Endometrium (tissue), 2 donors: ENCODE results near the gene FMN1.

Experiments
- FAIRE-seq: peaks from 2 replicates; lab custom pipeline; 2012; peaks lifted over from hg19 to GRCh38; lab: Jason Lieb, UNC
- donor health status: control.
- donor health status: control.

FMN1 gene

DNA sequence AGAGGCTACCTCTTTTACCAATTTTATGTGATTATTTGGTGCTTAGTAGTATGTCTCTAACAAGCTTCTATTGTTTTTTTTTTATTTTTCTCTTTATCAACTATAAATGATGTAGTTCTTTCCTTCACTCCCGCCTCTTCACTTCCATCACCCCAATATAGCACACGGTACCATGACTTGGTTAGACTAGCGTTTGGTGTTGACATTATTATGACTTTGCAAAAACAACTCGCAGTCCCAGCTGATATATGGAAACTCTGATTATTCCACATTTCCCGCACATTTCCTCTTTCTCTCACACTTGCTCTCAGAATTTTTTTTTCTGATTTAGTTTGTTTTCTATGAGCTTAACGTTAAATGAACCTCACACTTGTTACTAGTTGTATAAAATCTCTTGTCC is 314.5 kb downstream of the FMN1 start:
- FAIRE-seq, result no peak

DNA sequence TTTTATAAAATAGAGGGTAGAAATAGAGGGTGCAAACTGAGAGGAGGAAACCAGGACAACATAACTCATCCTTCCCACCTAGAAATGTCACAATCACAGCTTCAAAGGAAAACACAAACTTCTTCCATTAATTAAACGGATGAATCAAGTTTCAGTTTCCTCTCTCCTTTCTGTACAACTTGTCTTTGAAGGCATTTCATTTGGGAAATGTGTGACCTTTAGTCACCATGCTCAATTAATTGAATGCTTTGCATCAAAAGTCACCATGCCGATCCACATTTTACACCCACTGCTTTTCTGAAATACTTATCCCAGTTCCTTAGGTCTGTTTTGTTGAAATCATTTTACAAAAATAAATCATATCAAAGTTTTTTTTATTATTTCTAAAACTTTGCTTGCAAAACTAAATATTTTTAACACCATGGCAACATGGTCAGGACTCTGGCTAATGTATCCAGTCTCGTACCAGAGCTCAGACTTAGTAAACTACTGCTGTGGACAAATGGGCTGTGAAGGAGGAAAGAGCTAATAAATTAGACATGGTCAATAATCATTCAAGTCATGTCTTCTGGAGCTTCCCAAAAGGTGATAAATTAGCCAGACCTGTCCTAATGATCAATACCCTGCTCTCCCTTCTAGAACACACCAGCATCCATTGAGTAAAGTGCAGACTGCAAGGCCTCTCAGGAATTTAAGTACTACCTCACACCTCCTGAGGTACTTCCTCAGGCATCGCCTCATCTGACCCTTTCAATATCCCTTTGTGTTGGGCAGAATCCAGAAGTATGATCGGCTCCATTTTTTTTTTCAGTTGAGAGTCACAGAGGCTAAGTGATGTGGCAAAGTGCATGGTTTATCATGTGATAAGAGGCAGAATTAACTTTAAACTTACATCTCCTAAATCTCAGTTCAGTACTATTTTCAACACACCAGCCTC is 315.4 kb downstream of the FMN1 start:
- FAIRE-seq, result no peak

- no peak for FAIRE-seq
Observed at GRCh38 chr15:32878342-32878741, 316.2 kb downstream of the FMN1 start.

DNA sequence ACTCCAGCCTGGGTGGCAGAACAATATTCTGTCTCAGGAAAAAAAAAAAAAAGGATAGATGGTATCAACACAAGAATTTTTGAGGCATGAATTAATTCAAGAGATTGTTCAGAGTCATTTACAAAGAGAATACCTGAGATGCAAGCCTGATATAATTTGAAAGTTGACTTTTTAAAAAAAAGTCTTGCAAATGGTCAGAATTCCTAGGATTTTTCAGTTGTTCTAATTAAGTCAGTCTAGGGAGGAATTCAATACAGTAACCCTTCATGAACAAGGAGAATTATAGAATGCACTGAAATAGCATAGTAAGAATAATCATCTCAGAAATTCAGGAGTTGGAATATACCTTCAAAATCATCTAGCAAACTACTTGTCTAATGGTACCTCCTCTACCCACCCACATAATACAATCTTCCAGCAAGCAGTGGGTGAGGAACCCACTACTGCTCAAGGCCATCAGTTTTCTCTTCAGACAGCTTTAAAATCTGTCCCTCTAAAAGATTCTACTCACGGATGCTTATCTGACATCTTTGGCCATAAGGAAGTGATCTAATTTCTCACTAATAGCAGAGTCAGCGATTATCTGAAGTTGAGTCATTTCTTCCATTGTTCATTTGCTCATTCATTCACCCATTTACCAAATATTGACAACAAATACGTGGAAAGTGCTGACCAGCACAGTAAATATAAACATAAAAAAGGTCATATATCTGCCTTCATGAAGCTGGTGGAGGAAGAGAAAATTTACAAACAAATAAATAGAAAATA is 317.1 kb downstream of the FMN1 start:
- no peak for FAIRE-seq

GRCh38 chr15:32873284-32874114 is 321.0 kb downstream of the FMN1 start:
- no peak for FAIRE-seq

GRCh38 chr15:32872621-32873283 is 321.8 kb downstream of the FMN1 start:
- no peak for FAIRE-seq

- FAIRE-seq, result no peak
Observed at GRCh38 chr15:32871883-32872282, 322.6 kb downstream of the FMN1 start.

DNA sequence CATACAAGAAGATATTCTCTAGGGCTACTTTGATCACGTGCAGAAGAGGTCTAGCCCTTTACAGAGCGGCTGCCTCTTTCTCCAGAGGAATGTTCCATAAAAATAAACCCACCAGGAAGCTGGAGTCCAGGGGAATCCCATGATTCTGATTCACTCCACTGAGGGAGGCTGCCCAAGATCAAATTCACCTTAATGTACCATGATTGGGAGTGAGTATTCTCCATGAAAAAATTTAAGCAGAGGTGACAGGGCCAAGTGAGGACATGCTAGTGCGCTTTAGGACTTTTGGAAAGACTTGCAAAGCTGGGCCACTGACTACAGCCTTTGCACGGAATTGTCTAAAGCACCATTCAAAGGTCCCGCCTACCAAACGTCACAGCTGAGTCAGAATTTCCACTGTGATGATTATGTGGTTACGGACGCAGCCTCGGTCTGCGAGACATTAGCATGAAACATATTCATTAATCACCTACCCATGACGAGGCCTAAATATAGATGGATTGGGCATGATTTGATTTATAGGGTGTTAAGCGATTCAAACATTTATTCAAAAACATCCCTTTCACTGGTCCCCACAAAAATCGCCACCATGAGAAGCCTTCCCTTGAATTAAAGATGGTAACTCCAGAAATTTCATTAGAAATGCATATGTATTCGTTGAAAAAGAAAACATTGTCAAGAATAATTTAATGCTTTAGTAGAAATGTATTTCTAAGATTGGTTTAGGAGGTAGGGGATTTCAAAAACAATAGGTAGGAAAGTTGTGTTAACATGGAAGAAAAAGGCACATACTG is 324.1 kb downstream of the FMN1 start:
- FAIRE-seq, result no peak

DNA sequence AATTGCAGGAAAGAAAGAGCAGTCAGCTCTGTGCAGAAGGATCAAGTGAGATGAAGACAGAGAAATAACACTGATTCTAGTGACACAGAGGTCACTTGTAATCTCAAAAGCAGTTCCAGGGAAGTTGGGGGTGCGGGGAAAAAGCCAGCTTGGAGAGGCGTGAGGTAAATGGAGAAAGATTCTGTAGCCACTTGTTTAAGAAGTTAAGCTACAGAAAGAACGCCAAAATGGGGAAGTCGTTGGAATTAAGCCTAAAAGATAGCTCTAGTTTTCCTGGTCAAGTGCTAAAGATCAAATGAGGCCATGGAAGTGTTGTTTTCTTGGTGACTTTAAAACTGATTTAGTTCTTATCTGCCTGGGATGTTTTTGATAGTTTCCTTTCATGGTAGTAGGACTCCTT is 324.7 kb downstream of the FMN1 start:
- no peak for FAIRE-seq

- no peak for FAIRE-seq
Observed at GRCh38 chr15:32867313-32867626, 327.2 kb downstream of the FMN1 start.

GRCh38 chr15:32866454-32867312 is 327.8 kb downstream of the FMN1 start:
- no peak for FAIRE-seq

DNA sequence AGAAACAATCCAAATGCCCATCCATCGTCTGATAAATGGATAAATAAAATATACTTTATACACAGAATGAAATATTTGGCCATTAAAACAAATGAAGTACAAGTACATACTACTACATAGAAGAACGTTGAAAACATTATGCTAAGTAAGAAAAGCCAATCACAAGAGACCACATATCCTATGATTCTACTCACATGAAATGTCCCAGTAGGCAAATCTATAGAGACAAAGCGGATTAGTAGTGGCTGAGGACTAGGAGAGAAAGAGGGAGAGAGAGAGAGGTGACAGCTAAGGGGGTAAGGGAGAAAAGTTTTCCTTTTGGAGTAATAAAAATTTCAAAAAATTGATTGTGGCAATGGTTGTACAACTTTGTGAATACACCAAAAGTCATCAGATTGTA is 329.7 kb downstream of the FMN1 start:
- FAIRE-seq, result no peak

DNA sequence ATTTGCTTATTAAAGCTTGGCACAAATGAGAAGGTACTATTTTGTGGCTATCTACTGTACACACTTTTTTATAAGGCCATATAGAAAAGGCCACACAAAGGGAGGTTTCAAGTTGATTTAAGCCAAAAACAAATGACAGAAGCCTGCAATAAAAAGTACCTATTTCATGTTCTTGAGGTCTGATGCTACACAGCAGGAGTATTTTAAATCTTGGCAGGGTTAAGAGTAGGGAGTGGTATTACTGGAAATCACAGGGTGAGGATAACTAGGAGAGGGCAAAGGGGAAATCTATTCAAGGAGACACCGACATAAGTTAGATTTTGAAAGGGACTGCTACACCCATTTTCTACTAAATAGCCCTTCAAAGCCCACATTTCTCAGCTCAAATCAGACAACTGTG is 330.5 kb downstream of the FMN1 start:
- FAIRE-seq, result no peak

DNA sequence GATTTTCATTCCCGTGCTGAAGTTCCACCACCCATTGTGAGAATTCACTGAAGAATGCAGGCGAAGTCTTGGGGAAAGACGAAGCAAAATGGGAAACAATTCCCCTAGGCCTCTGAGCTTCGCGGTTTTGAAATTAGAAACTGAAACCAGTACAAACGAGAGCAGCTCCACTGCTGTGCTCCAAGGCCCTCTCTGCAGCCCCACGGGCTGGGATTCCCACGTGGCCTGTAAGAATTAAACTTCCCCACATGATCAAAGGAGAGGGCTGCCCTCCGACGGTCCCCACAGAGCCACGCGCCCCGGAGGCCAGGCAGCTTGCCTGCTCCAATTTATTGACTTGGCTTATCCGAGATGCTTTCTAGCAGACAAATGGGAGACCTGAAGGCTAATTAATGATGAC is 332.8 kb downstream of the FMN1 start:
- no peak for FAIRE-seq

DNA sequence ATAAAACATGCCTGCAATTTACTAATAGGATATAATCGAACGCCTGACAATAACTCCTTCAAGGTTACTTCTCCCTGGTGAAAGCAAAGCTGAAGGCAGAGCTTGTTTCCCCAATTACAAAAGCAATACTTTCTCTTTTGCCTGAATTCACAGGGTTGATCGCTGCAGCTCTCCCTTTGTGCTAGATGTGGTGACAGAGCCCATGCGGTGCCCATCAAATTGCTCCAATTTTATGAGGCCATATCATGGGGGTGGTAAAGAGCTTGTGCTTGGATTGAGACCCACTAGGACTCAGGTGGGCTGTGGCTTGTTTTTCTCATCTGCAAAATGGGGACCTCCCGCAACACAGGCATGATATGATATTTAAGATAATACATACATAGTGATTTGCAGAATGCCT is 333.3 kb downstream of the FMN1 start:
- FAIRE-seq, result no peak

DNA sequence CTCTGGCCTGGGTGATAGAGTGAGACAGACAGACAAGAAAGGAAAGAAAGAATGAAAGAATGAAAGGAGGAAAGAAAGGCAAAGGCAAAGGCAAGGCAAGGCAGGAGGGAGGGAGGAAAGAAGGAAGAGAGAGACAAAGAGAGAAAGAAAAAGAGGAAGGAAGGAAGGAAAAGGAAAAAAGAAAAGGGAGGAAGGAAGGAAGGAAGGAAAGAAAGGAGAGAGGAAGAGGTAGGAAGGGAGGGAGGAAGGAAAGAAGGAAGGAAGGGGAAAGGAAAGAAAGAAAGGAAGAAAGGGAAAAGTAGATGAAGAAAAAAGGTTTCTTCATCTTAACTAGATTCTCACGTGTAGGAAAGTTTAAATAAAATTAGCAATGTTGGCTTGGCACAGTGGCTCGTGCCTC is 334.5 kb downstream of the FMN1 start:
- FAIRE-seq, result no peak

- FAIRE-seq, result no peak
Observed at GRCh38 chr15:32859251-32859650, 335.3 kb downstream of the FMN1 start.

- no peak for FAIRE-seq
Observed at GRCh38 chr15:32857732-32858131, 336.8 kb downstream of the FMN1 start.

- no peak for FAIRE-seq
Observed at GRCh38 chr15:32856753-32857152, 337.8 kb downstream of the FMN1 start.

DNA sequence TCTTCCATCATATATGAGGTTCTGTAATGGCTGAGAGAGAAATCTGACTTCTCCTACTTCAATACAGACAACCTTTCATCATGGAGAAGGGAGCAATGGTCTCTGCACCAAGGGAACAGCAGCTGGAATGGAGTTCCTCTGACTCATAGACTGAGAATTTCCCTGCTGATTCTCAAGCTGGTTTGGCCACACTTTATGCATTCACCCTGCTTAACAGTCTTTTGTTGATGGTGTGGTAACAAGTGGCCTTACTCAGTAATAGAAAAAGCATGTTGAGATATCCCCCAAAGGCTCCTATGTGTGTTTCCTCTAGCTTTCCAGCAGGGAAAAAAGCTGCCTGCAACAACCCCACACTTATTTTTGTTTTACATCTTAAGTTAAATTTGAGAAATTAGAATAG is 338.6 kb downstream of the FMN1 start:
- FAIRE-seq, result no peak
